Rectal smooth muscle tissue (tissue), 1 donor: ENCODE results near the gene MTREX.

Experiments used
- H3K27ac ChIP-seq: one replicate; pipeline ENCODE4 v1.7.0; 2013; ENCODE audit warnings: low read depth, low read length, inconsistent platforms
- H3K27me3 ChIP-seq: one replicate; pipeline ENCODE4 v1.7.0; 2013; ENCODE audit warnings: low read length; ENCODE audit not compliant: control insufficient read depth, insufficient read depth
- H3K36me3 ChIP-seq: one replicate; pipeline ENCODE4 v1.7.0; 2013; ENCODE audit warnings: low read length; ENCODE audit not compliant: control insufficient read depth, insufficient read depth
- H3K4me1 ChIP-seq: one replicate; pipeline ENCODE4 v1.7.0; 2013; ENCODE audit warnings: low read length; ENCODE audit not compliant: control insufficient read depth, insufficient read depth
- H3K4me3 ChIP-seq: one replicate; pipeline ENCODE4 v1.7.0; 2013; ENCODE audit warnings: low read length
- H3K9ac ChIP-seq: one replicate; pipeline ENCODE4 v1.7.0; 2013; ENCODE audit warnings: low read length

MTREX gene

GRCh38 chr5:55392669-55393068 is 84.9 kb downstream of the MTREX start:
- H3K27me3 ChIP-seq = no peaks in the 10 kb centered on the region
- no peaks in the 10 kb centered on the region for H3K4me1 ChIP-seq
- H3K9ac ChIP-seq = no peak overlapping the region
- H3K27ac ChIP-seq = no peak overlapping the region
- H3K36me3 ChIP-seq = peaks cover 6% of the 10 kb centered on the region
- no peak overlapping the region for H3K4me3 ChIP-seq

GRCh38 chr5:55393501-55394175 is 85.8 kb downstream of the MTREX start:
- Histone ChIP-seq H3K9ac (no peak overlapping the region), H3K36me3 (no peaks in the 10 kb centered on the region), H3K4me3 (no peak overlapping the region), H3K4me1 (no peaks in the 10 kb centered on the region), H3K27ac (no peak overlapping the region), H3K27me3 (no peaks in the 10 kb centered on the region)

GRCh38 chr5:55402199-55402598 is 94.4 kb downstream of the MTREX start:
- Histone ChIP-seq H3K27ac (no peak overlapping the region), H3K4me1 (no peaks in the 10 kb centered on the region), H3K36me3 (peaks cover 6% of the 10 kb centered on the region), H3K4me3 (no peak overlapping the region), H3K27me3 (no peaks in the 10 kb centered on the region), H3K9ac (no peak overlapping the region)

GRCh38 chr5:55406292-55406691 is 98.5 kb downstream of the MTREX start:
- Histone ChIP-seq H3K4me3 (no peak overlapping the region), H3K27ac (no peak overlapping the region), H3K36me3 (peaks cover 6% of the 10 kb centered on the region), H3K9ac (no peak overlapping the region), H3K4me1 (no peaks in the 10 kb centered on the region), H3K27me3 (no peaks in the 10 kb centered on the region)

- H3K27me3 ChIP-seq = no peaks in the 10 kb centered on the region
- H3K27ac ChIP-seq = no peak overlapping the region
- no peak overlapping the region for H3K4me3 ChIP-seq
- H3K36me3 ChIP-seq = peaks cover 6% of the 10 kb centered on the region
- H3K9ac ChIP-seq = no peak overlapping the region
- no peaks in the 10 kb centered on the region for H3K4me1 ChIP-seq
Observed at GRCh38 chr5:55407059-55407684, 99.4 kb downstream of the MTREX start.

GRCh38 chr5:55407984-55408383 is 100.2 kb downstream of the MTREX start:
- no peak overlapping the region for H3K4me3 ChIP-seq
- no peak overlapping the region for H3K27ac ChIP-seq
- H3K36me3 ChIP-seq = peaks cover 4% of the 10 kb centered on the region
- H3K27me3 ChIP-seq = no peaks in the 10 kb centered on the region
- H3K9ac ChIP-seq = no peak overlapping the region
- H3K4me1 ChIP-seq = no peaks in the 10 kb centered on the region

GRCh38 chr5:55409775-55410174 is 102.0 kb downstream of the MTREX start:
- Histone ChIP-seq H3K27ac (no peak overlapping the region), H3K4me1 (no peaks in the 10 kb centered on the region), H3K9ac (no peak overlapping the region), H3K27me3 (no peaks in the 10 kb centered on the region), H3K4me3 (no peak overlapping the region), H3K36me3 (peaks cover 4% of the 10 kb centered on the region)

GRCh38 chr5:55410845-55411244 is 103.1 kb downstream of the MTREX start:
- H3K4me1 ChIP-seq = no peaks in the 10 kb centered on the region
- no peak overlapping the region for H3K27ac ChIP-seq
- no peaks in the 10 kb centered on the region for H3K27me3 ChIP-seq
- H3K9ac ChIP-seq = no peak overlapping the region
- no peak overlapping the region for H3K4me3 ChIP-seq
- peaks cover 4% of the 10 kb centered on the region for H3K36me3 ChIP-seq

GRCh38 chr5:55411876-55412275 is 104.1 kb downstream of the MTREX start:
- no peaks in the 10 kb centered on the region for H3K36me3 ChIP-seq
- no peaks in the 10 kb centered on the region for H3K27me3 ChIP-seq
- no peaks in the 10 kb centered on the region for H3K4me1 ChIP-seq
- H3K9ac ChIP-seq = no peak overlapping the region
- H3K4me3 ChIP-seq = no peak overlapping the region
- no peak overlapping the region for H3K27ac ChIP-seq

GRCh38 chr5:55413644-55414043 is 105.9 kb downstream of the MTREX start:
- no peak overlapping the region for H3K9ac ChIP-seq
- no peak overlapping the region for H3K4me3 ChIP-seq
- no peaks in the 10 kb centered on the region for H3K27me3 ChIP-seq
- H3K27ac ChIP-seq = no peak overlapping the region
- no peaks in the 10 kb centered on the region for H3K36me3 ChIP-seq
- H3K4me1 ChIP-seq = peaks cover under 1% of the 10 kb centered on the region

GRCh38 chr5:55415071-55415470 is 107.3 kb downstream of the MTREX start:
- H3K36me3 ChIP-seq = no peaks in the 10 kb centered on the region
- H3K27me3 ChIP-seq = no peaks in the 10 kb centered on the region
- peaks cover 10% of the 10 kb centered on the region for H3K4me1 ChIP-seq
- no peak overlapping the region for H3K4me3 ChIP-seq
- no peak overlapping the region for H3K27ac ChIP-seq
- no peak overlapping the region for H3K9ac ChIP-seq

- no peak overlapping the region for H3K27ac ChIP-seq
- no peak overlapping the region for H3K4me3 ChIP-seq
- peaks cover 3% of the 10 kb centered on the region for H3K36me3 ChIP-seq
- no peaks in the 10 kb centered on the region for H3K27me3 ChIP-seq
- H3K9ac ChIP-seq = no peak overlapping the region
- H3K4me1 ChIP-seq = peaks cover 15% of the 10 kb centered on the region
Observed at GRCh38 chr5:55416306-55416705, 108.5 kb downstream of the MTREX start.
